CD4-positive, alpha-beta T cell treated with Interleukin-4 for 4 hours (primary cell): ENCODE data around the gene KIF26B.

Source experiments
- DNase-seq: peaks from one replicate; pipeline ENCODE4 v3.0.0-alpha.2; 2020

Gene KIF26B

GRCh38 chr1:245582026-245582425 lies 427.2 kb downstream of the KIF26B start:
- no peak for DNase-seq

DNA sequence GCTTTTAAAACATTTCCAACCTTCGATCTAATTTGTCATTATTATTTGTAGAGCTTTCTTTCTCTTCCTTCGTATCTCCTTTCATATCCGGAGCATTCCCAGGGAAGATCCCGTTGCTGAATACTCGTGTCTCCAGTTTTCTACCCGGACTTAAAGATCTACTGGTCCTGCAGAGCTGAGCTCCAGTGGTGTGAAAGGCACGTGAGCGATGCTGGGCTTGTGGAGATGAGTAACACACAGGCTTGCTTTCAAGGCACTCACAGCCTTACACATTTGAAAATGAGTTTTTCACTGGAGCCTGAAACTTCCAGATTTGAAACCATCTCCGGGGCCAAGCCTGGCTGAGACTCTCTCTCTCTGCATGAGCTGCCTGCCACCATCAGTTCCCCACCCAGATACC lies 428.3 kb downstream of the KIF26B start:
- no peak for DNase-seq

DNA sequence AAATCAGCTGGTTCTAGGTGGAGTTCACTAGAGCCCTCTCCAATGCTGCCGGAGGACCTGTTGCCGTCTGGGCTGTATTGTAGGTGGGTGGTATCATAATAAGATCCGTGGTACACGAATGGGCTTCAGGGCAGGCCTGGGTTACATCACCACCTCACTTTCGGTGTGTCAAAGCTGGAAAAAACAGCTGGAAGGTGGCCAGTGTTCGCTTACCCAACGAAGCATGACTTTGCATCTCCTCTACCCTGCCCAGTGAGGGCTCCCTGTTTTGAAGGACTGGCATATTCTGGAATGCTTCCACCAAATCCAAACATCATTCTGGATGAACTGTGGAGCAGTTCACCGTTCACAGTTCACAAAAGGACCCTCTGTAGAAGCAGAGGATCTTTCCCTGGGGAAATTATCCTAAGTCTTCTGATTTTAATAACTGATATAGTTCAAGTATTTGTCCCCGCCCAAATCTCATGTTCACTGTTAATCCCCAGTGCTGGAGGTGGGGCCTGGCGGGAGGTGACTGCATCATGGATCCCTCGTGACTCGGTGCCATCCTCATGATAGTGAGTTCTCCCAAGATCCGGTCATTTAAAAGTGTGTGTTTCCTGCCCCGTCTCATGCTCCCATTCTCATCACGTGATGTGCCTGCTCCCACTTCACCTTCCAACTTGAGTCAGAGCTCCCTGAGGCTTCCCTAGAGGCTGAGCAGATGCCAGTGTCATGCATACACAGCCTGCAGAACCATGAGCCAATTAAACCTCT lies 429.0 kb downstream of the KIF26B start:
- DNase-seq, result no peak

- DNase-seq, result no peak
These were observed 430.6 kb downstream of the KIF26B start for GRCh38 chr1:245585252-245585959.

DNA sequence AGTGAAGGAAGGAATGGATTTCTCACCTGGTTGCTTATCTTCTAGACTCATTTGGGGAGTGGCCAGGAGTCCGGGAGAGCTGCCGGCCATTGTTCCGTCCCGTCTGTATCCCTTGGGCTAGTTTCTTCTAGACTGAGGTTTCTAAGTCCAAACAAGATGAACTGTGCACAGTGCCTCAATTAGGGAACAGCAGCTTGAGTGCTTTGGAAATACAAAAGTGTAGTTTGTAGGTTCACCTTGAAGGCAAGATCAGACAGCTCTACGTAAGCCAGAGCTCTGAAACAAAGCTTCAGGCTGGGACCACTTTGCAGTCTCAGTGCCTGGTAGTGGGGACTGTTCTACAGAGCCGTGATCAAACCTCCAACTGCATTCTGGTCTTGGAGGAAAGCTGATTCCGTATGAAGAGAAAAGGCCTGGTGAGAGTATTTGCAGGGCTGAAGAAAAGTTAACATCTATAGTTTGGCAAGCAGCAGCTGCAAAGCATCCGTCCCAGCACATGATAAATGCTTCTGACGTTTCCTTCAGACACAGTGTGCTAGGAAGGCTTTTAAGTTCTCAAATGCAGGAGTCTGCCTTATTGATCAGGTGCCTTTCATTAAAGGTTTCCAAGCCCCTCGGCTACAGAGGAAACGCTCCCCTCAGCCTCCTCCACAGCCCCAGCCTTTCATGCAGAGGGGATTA lies 432.8 kb downstream of the KIF26B start:
- DNase-seq, result no peak

DNA sequence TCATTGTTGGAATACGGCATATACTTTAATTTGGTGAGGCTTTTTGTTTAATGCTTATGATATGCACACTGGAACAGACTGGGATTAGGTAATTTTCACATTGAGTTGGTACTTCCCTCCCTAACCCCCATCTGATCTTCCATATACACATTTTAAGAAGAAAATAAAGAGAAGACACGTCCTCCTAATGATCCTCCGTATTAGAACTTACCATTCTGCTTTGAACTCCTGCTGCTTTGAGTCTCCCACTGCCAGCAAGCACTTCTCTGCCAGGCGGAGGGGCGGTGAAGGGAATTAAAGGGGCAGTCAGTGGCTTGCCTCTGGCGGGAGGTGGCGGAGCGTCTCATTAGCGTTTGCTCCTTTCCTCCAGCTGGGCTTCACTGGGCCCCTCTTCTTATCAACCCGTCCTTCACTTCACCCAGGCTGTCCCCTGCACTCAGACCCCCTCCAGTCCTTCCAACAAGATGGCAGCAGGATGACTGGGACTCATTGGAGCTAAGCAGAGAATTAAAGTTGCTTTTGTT lies 433.4 kb downstream of the KIF26B start:
- no peak for DNase-seq

- no peak for DNase-seq
These were observed 434.5 kb downstream of the KIF26B start for GRCh38 chr1:245589316-245589715.

- DNase-seq, result no peak
These were observed 435.1 kb downstream of the KIF26B start for GRCh38 chr1:245589906-245590305.

DNA sequence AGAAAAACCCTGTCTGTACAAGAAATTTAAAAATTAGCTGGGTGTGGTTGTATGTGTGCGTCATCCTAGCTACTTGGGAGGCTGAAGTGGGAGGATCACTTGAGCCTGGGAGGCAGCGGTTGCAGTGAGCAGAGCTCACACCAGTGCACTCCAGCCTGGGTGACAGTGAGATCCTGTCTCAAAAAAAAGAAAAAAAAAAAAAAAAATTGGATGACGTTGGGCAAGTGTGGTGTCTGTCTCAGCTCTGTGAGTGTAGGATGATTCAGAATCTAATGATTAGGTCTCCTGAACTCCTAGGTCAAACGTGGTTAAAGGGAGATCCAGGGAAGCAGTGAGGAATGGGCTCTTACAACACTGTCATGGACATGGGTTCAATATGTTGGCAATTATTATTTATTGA lies 435.9 kb downstream of the KIF26B start:
- DNase-seq, result no peak

- no peak for DNase-seq
These were observed 436.8 kb downstream of the KIF26B start for GRCh38 chr1:245591346-245592188.

DNA sequence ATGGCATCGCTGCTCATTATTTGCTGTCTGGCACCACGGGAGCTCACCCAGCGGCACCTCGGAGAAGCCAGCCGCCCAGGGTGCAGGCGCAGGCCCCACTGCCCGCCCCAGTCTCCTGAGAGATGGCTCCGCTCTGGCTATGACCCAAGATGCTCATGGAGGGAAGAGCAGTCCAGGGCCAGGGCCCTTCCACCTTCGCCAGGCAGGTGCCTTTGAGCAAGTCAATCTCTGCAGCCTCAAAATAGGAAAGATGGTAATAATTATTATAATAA lies 437.3 kb downstream of the KIF26B start:
- DNase-seq, result no peak

GRCh38 chr1:245598524-245599305 lies 443.9 kb downstream of the KIF26B start:
- no peak for DNase-seq

GRCh38 chr1:245599371-245600174 lies 444.8 kb downstream of the KIF26B start:
- no peak for DNase-seq

DNA sequence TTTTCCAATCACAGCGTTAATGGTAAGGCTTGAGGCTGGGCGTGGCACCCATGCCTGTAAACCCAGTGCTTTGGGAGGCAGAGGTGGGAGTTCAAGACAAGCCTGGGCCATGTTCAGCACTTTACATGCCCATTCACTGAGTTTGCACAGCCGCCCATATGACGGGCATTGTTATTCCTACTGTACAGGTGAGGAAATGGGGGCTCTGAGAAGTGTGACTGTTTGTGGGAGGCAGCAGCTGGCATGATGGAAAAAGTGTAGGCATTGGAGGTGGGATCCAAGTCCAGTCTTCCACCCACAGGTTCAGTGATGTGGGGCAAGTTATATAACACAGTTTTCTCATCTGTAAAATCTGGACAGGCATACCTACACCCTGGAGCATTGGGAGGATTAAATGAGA lies 445.9 kb downstream of the KIF26B start:
- no peak for DNase-seq

GRCh38 chr1:245603311-245603865 lies 448.6 kb downstream of the KIF26B start:
- no peak for DNase-seq

DNA sequence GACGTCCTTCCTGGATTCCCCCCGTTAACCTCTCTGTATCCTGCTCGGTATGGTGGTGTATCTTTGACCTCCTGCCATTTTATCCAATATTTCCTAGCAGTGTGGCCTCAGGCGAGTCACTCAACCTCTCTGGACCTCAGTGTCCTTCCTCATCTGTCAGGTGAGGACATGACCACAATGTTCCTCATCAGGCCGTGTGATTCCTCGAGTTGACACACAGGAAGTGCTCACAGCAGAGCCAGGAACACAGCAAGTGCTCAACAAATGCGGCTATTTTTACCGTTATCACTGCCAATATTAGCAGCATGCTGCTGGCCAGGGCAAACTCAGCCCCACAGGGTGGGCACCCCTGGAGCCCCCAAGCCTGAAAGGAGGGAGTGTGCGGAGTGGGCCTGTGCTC lies 450.2 kb downstream of the KIF26B start:
- DNase-seq, result no peak

DNA sequence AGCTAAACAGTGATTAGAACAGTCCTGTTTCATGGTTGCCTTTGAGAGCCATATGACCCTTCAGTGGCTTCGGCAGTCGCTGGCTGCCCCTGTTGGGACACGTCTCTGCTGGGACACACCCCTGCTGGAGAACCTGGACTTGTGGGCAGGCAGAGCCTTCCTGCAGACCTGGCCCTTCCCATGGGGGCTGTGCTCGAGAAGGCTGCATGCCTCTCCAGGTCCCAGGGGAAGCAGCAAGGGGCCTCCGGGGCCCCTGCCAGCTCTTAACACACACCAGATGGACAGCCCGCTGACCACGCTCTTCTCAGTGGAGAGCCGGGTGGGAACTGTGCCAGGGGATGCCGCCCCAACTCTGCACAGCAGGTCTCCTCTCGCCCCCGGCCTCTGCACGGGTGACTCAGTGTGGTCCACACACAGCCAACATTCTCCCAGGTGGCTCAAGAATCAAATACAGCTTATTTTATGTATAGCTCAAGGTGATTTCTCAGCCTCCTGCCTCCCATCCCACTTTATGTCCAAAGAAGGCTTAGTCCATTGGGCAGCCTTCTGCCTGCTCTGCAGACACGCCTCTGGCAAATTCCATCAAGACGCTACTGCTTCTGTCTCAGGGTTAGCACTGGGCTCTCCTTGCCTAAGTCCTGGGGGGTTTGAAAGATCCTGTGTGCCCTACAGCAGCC lies 450.8 kb downstream of the KIF26B start:
- no peak for DNase-seq

DNA sequence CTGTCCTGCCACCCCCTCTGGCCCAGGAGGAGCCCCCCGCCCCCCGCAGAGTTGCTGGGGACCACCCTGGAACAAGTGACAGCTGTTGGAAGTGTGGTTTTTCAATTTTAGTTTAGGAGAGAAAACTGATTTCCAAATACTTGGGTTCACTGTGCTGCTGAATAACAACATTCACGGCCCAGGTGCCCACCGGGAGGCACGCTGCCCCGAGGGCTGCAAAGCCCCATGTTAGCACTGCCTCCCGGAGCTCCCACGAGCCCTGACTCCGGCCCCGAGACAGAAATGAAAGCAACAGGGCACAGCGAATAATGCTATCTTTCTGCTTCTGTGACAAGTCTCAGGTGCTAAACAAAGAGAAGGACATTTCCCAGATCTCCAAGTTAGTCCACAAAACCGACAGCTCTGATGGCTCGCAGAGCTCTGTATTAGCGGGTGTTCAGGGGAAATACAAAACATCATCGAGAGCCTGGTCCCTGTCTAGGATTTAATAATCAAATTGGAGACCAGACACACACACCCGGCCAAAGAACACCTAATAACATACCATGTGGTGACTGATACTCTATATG lies 451.5 kb downstream of the KIF26B start:
- no peak for DNase-seq

GRCh38 chr1:245608271-245608670 lies 453.5 kb downstream of the KIF26B start:
- no peak for DNase-seq
